HG03432 (cell line): ENCODE measurements around the gene GOLGA3.
"Not testable (repeated sequence)": the region's sequence is repeated elsewhere in the genome, so short reads cannot be mapped to it uniquely, and the experiment has no call there.

ENCODE experiments used
- ATAC-seq: cut with Tn5 transposase; IDR thresholded peaks from one replicate; pipeline ENCODE4 v1.9.1; 2021; ENCODE audit warnings: mild to moderate bottlenecking, moderate library complexity; ENCODE audit not compliant: unreplicated experiment

The GOLGA3 gene

GRCh38 chr12:132754160-132754932, 74.3 kb downstream of the GOLGA3 start:
- no peak for ATAC-seq

DNA sequence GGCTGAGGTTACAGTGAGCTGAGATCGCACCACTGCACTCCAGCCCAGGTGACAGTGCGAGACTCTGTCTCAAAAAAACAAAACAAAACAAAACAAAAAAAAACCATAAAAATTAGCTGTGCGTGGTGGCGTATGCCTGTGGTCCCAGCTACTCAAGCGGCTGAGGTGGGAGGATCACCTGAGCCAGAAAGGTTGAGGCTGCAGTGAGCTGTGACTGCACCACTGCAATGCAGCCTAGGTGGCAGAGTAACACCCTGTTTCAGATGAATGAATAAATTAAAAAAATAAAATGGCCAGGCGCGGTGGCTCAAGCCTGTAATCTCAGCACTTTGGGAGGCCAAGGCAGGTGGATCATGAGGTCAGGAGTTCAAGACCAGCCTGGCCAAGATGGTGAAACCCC, 75.0 kb downstream of the GOLGA3 start:
- not testable (repeated sequence) for ATAC-seq

DNA sequence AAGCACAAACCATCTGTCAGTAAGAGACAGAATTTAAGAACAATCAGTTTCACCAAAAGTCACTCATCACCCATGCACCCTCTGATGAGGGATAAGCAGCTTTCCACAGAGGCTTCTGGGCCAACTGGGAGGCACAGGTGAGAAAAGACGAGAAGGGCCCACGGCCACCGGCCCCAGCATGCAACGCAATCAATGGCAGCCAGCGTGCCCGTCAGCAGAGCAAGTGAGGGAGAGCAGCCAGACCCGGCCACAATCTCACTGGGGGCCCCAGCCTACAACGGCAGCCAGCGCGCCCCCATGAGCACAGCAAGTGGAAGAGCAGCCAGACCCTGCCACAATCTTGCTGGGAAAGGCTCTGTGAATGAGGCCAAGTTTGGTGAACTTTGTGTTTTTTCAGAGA, 80.3 kb downstream of the GOLGA3 start:
- no peak for ATAC-seq

DNA sequence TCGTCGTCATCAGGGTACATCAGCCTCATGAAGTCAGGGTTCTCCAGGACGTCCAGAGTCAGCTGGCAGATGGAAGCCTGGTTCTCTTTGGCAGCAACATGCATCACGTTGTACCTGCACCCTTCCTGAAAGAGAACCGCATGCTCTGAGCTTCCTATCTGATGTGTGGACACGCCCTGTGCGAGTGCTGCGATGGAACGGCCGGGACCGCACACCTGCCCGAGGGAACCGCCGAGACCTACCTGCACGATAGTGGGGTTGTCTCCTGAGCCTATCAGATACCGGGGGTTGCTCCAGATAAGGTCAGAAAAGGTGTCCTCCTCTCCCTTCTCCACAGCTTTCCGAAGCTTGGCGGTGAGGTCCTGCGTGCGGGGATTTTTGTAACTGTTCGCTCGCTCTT, 80.8 kb downstream of the GOLGA3 start:
- no peak for ATAC-seq

DNA sequence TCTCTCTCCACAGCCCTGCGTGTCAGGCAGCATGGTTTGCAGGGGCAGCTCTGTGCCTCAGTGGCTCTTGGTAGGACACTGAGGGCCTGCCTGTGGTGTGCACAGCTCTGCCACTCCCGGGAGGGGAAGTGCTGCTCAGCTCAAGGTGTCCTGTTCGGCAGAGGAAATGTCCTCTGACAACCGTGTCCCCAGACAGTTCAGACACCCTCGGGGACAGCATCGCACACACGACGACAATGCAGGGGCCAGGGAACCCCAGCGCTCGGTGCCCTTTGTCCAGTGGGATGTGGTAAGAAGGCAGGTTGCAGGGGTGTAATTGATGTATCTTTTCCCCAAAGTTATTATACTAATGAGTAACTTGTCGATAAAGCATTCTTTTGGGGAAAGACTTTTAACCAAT, 81.3 kb downstream of the GOLGA3 start:
- ATAC-seq: no peak

DNA sequence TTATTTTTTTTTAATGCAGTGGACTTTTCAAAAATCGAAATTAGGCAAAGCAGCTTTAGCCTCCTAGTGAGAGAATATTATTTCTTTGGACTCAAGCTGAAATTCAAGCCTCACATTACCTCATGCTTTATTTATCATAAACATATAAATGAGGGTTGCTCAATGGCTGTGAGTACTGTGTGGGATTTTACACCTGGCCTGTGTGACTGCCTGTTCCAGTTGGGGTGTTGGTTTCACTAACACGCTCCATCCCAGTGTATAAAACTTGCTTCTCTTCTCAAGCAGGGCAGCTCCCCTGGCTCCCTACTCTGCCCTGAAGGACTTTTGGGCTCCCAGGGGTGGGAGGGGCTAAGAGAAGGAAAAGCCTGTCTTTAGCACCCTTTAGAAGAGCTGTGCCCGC, 82.1 kb downstream of the GOLGA3 start:
- no peak for ATAC-seq

GRCh38 chr12:132743831-132744230, 84.8 kb downstream of the GOLGA3 start:
- ATAC-seq: no peak

- ATAC-seq: no peak
Measured at GRCh38 chr12:132741620-132742019, 87.0 kb downstream of the GOLGA3 start.

GRCh38 chr12:132740652-132741051, 88.0 kb downstream of the GOLGA3 start:
- ATAC-seq: no peak

- ATAC-seq: no peak
Measured at GRCh38 chr12:132740313-132740646, 88.4 kb downstream of the GOLGA3 start.

DNA sequence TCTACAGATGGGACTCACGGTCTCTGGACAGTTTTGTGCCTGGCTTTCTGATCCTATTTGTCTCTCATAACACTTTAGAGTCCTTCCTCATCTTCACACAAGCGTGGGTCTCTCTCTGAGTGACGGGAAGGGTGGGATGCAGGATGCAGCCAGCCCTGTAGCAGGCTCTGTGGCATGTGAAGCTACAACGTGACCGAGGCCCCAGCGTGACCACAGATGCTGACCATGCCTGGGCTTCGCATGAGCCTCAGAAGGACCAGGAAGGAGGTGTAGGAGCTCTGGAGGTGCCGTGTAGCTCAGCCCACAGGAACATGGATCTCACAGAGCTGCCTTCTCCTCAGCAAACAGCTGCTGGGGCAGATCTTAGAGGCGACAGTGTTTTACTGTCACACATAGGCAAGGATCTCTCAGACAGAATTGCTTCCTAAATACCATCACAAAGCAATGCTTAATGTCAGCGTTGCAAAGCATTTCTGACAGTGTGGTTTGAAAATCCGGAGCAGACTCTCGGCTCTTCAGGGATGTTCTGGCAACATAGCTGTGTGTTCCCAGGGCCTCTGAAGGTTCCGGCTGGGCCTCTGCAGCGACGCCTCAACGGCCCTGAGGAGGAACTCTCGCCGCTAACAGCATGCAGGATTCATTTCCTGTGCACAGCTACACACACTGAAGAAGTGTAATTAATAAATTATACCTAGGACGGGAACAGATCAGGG, 88.9 kb downstream of the GOLGA3 start:
- ATAC-seq: no peak

DNA sequence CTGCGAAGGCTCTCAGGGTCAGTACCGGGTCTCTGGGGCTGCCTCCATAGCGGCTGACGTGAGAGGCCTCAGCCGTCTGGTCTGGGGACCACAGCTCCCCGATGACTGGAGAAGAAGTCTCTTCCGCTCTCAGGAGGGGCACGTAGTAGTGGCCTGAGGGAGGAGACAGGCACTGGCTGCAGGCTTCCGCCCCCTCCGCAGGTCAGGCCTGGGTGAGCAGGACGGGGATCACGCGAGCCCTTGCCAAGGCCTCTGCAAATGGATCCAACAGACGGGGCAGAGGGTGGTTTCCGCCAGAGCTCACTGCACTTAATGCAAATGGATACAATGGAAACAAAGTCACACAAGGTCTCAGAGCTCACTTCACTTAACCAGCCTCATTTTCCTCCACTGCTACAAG, 91.8 kb downstream of the GOLGA3 start:
- no peak for ATAC-seq

DNA sequence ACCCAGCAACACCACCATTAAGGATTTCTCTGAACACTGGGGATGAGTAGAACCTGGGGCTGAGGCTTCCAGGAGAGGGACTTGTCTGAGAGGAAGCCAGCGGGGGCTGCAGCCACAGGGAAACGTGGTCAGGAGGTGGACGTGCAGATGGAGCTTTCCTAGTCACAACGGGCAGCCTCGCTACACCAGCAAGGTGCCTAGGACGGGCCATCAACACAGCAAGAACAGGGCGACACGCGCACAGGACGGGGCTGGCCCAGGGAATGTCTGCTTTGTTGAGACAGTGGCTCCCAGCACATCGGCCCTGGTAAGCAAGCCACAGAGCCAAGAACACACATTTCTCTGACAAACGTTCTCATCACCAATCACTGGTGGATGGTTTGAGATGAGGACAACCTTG, 92.3 kb downstream of the GOLGA3 start:
- no peak for ATAC-seq

DNA sequence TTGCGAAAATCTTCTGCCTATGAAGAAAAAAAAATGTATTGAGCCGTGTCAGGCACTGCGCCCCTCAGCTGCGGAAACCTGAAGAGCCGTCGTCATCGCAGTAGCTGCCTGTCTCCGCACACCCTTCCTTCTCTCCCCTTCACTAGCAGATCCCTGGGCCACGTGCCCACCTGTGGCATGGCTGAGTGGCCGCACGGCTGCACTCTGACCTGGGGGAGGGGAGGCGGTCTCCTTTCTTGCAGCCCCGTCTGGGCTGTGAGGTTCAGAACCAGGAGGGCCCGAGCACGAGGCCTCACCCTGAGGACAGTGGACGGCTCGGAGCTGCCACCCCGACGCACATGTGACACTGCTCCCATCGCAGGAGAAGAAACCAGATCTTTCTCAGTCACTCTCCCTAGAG, 93.2 kb downstream of the GOLGA3 start:
- ATAC-seq: no peak

GRCh38 chr12:132734206-132734605, 94.5 kb downstream of the GOLGA3 start:
- no peak for ATAC-seq

DNA sequence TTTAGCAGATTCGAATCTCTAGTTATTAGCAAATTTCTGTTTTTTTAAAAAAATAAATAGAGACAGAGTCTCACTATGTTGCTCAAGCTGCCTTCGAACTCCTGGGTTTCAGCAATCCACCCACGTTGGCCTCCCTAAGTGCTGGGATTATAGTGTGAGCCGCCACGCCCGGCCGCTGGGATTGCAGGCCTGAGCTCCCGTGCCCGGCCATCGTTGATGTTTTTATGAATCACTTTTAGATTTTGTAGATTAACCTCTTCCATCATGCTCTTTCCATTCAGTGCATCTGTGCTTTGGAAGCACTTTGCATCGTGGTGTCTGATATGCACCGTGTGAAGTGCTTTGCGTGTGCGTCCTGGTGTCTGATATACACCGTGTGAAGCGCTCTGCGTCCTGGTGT, 97.1 kb downstream of the GOLGA3 start:
- no peak for ATAC-seq

DNA sequence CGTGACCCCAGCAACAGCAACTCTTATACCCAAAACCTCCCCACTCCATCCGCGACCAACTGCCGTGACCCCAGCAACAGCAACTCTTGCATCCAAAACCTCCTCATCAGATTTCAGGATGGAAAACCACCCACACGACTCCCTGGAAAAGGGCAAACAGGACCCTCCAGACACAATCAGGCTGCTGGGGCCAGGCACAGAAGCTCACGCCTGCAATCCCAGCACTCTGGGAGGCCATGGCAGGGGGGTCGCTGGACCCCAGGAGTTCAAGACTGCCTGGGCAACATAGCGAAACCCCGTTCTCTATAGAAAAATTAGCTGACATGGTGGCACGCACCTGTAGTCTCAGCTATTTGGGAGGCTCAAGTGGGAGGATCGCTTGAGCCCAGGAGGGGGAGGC, 98.3 kb downstream of the GOLGA3 start:
- no peak for ATAC-seq

- ATAC-seq: no peak
Measured at GRCh38 chr12:132729541-132730320, 98.9 kb downstream of the GOLGA3 start.

- ATAC-seq: no peak
Measured at GRCh38 chr12:132728502-132728901, 100.2 kb downstream of the GOLGA3 start.

DNA sequence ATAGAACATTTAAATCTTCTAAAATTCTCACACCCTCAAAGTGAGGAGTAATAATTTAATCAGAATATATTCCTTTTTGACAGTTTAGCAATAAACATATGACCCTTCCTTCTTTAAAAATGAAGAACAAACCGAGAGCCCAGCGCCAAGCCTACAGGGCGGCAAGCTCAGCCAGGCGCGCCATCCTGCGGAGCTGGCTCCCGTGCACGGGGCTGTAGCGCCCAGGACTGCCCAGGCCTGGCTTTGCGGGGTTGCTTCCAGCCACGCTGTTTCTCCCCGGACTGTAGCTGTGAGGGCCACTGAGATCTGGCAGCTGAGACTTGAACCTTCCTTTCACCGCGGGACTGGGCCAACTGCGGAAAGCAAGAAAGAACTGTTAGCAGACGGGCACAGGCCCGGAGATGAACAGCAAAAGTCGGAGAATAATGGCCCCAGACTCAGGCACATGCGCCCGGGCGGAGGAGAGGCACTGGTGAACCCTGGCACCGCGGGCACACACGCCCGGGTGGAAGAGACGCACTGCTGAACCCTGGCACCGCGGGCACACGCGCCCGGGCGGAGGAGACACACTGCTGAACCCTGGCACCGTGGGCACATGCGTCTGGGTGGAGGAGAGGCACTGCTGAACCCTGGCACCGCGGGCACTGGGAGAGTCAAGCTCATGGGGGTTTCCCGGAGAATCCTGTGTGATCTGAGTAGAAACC, 101.4 kb downstream of the GOLGA3 start:
- ATAC-seq: no peak

- ATAC-seq: no peak
Measured at GRCh38 chr12:132726386-132726785, 102.3 kb downstream of the GOLGA3 start.
